KMS-11 (cell line): ENCODE measurements around the gene TFEB.

Source experiments
- H2AFZ ChIP-seq: fragments of 200-600 bp; sonication (generic); 2 replicates; pipeline ENCODE4 v1.6.1; 2016; ENCODE audit warnings: antibody characterized with exemption, mixed run types, low read depth
- H3K27ac ChIP-seq: fragments of 200-600 bp; sonication (generic); 2 replicates; pipeline ENCODE4 v1.6.1; 2016; ENCODE audit warnings: mild to moderate bottlenecking, mixed run types
- H3K27me3 ChIP-seq: fragments of 200-600 bp; sonication (generic); 2 replicates; pipeline ENCODE4 v1.6.1; 2017; ENCODE audit warnings: mild to moderate bottlenecking, low read depth, mixed run types, moderate library complexity; ENCODE audit not compliant: insufficient read depth
- H3K36me3 ChIP-seq: fragments of 200-600 bp; sonication (generic); 2 replicates; pipeline ENCODE4 v1.6.1; 2017; ENCODE audit warnings: mild to moderate bottlenecking, mixed run types; ENCODE audit not compliant: insufficient read depth
- H3K4me1 ChIP-seq: fragments of 200-600 bp; sonication (generic); 2 replicates; pipeline ENCODE4 v1.6.1; 2016; ENCODE audit warnings: mild to moderate bottlenecking, low read depth, mixed run types; ENCODE audit not compliant: poor library complexity, severe bottlenecking
- H3K4me2 ChIP-seq: fragments of 200-600 bp; sonication (generic); 2 replicates; pipeline ENCODE4 v1.7.0; 2016; ENCODE audit warnings: mild to moderate bottlenecking, mixed run types
- H3K4me3 ChIP-seq: fragments of 200-600 bp; sonication (generic); IDR thresholded peaks from 2 replicates; pipeline ENCODE4 v1.6.1; 2017; ENCODE audit warnings: low read depth, low read length, mixed read lengths; ENCODE audit not compliant: insufficient read depth
- H3K79me2 ChIP-seq: fragments of 200-600 bp; sonication (generic); 2 replicates; pipeline ENCODE4 v1.6.1; 2016; ENCODE audit warnings: low read depth, mixed run types; ENCODE audit not compliant: insufficient read depth
- H3K9ac ChIP-seq: fragments of 200-600 bp; sonication (generic); 2 replicates; pipeline ENCODE4 v1.6.1; 2016; ENCODE audit warnings: mild to moderate bottlenecking, mixed run types
- H4K20me1 ChIP-seq: fragments of 200-600 bp; sonication (generic); 2 replicates; pipeline ENCODE4 v1.6.1; 2016; ENCODE audit warnings: mild to moderate bottlenecking, mixed run types; ENCODE audit not compliant: insufficient read depth
- TF ChIP-seq, protein P1 (sequence below): fragments of 200-600 bp; sonication (generic); conservative IDR thresholded peaks from 2 replicates; pipeline ENCODE4 v1.6.1; 2017; ENCODE audit warnings: low read depth, mild to moderate bottlenecking, antibody characterized with exemption, low read length, moderate library complexity, mixed read lengths

TFEB gene

DNA sequence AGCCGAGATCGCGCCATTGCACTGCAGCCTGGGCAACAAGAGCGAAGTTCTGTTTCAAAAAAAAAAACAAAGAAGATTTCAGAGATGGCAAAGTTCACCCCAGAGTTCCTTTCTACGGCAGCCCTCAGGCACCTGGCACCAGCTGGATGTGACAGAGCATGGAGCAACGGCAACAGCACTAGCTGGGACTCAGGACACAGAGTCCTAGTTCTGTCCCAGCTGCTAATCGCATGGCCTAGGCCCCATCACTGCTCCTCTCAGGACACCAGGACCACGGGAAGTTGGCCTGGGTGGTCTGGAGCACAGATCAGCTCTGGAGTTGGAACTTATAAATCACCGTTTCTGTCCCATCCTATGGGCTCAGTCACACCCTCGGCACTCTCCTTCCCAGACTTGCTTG is 10.7 kb upstream of the TFEB start:
- Histone ChIP-seq H3K27me3 (no peaks in the 10 kb centered on the region), H3K36me3 (no peaks in the 10 kb centered on the region), H3K4me3 (no peak overlapping the region), H3K4me2 (no peak overlapping the region), H3K4me1 (no peaks in the 10 kb centered on the region), H2AFZ (no peak overlapping the region), H3K79me2 (no peaks in the 10 kb centered on the region), H3K9ac (no peak overlapping the region), H3K27ac (no peak overlapping the region), H4K20me1 (no peaks in the 10 kb centered on the region)
- TF ChIP-seq, protein P1, sequence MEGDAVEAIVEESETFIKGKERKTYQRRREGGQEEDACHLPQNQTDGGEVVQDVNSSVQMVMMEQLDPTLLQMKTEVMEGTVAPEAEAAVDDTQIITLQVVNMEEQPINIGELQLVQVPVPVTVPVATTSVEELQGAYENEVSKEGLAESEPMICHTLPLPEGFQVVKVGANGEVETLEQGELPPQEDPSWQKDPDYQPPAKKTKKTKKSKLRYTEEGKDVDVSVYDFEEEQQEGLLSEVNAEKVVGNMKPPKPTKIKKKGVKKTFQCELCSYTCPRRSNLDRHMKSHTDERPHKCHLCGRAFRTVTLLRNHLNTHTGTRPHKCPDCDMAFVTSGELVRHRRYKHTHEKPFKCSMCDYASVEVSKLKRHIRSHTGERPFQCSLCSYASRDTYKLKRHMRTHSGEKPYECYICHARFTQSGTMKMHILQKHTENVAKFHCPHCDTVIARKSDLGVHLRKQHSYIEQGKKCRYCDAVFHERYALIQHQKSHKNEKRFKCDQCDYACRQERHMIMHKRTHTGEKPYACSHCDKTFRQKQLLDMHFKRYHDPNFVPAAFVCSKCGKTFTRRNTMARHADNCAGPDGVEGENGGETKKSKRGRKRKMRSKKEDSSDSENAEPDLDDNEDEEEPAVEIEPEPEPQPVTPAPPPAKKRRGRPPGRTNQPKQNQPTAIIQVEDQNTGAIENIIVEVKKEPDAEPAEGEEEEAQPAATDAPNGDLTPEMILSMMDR = no peak

DNA sequence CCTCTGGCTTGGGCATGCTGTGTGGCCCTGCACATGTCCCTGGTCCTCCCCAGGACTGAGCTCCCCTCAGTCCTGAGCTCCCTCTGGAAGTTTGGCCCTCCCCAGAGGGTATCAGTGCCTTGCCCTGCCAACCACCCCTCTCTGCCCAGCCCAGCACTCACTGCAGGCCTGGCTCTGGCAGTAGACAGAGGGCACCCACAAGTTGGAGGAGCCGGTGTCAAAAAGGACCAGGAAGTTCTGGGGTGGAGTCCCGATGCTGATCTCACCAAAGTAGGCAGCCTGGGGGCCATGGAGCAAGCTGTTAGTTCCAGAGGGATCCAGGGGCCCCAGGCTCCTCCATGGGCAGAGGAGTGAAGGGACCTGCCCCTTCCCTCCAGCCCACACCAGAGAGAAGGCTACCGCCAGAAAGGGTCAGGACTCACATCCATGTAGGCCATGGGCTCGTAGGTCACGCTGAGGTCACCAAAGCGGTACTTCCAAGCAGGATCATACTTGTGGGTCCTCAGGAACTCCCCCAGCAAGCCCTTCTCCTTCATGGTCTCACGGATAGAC is 8.9 kb upstream of the TFEB start:
- no peak overlapping the region for H3K4me2 ChIP-seq
- no peaks in the 10 kb centered on the region for H3K79me2 ChIP-seq
- no peak overlapping the region for H3K27ac ChIP-seq
- no peaks in the 10 kb centered on the region for H4K20me1 ChIP-seq
- no peak overlapping the region for H3K4me3 ChIP-seq
- H3K36me3 ChIP-seq = no peaks in the 10 kb centered on the region
- H3K27me3 ChIP-seq = no peaks in the 10 kb centered on the region
- H3K4me1 ChIP-seq = no peaks in the 10 kb centered on the region
- H2AFZ ChIP-seq = no peak overlapping the region
- TF ChIP-seq, protein P1 = no peak
- H3K9ac ChIP-seq = no peak overlapping the region

DNA sequence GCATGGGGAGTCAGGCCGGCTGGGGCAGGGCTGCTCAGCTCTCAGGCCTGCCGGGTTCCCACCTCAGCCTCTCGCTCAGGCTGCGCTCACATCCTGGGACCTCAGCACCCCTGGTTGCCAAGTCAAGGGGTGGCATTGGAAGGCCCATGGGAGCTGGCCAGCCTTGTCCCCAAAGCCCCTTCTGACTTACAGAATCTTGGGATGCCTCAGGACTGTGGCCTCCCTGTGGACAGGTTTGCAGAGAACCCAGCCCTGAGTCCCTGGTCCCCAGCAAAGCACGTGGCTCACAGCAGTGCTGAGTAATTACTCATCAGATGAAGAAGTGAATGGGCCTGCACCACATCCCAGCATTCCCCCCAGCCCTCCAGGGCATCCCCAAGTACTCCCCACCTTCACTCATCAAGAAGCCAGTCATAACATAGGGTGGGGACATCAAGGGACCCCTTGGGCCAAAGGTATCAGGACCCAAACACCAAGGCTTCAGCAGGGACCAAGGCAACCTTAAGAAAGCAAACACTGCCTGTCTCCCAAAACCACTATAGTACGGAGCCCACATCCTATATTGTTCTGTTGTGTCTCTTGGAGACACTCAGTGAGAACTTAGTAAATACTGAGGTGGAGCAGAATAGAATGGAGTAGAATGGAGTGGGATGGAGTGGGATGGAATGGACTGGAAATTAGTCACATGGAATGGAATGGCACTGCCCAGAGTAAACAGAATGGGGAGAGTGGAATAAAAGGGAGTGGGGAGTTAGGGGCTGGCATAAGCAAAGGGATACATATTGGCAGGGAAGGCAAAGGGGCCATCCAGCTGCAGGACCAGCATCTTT is 8.2 kb upstream of the TFEB start:
- no peaks in the 10 kb centered on the region for H4K20me1 ChIP-seq
- TF ChIP-seq, protein P1 = no peak
- no peak overlapping the region for H3K4me2 ChIP-seq
- no peak overlapping the region for H3K4me3 ChIP-seq
- no peaks in the 10 kb centered on the region for H3K79me2 ChIP-seq
- H3K27ac ChIP-seq = no peak overlapping the region
- H3K4me1 ChIP-seq = no peaks in the 10 kb centered on the region
- no peaks in the 10 kb centered on the region for H3K27me3 ChIP-seq
- H2AFZ ChIP-seq = no peak overlapping the region
- H3K36me3 ChIP-seq = no peaks in the 10 kb centered on the region
- H3K9ac ChIP-seq = no peak overlapping the region

DNA sequence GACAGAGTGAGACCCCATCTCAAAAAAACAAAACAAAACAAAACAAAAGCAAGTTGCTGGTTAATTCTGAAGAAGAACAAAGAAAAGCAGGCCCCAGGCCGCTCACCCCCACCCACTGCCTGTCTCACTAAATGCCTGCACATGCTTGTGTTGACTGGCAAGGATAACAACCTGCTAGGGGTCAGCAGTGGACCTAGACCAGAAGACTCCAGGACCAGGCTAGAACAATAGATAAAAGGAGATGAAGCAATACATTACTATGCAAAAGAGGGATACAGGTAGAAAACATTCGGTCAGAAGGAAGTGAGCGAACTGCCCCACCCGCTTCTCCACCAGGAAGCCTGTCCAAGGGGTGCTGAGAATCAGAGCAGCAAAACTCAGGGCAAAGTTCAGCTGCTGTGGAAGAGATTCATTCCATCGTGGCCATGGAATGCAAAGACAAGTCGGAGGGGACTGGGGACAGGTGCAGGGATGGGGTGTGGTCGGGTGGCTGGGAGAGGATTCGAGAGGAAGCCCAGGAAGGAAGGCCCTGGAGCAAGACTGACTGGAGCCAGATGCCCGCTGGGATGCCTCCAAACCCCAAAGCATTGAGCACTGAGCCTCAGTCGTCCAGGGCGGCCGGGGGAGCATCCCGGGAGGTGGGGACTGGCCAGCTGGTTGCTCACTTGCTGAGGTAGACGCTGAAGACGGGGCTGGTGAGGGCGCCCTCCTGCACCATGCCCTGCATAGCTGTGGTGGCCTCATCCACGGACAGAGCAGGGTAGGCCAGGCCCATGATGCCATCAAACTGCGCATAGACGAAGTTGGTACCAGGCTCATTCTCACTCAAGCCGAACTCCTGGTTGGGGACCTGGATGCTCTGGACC is 6.5 kb upstream of the TFEB start:
- no peak overlapping the region for H3K27ac ChIP-seq
- no peak overlapping the region for H3K4me3 ChIP-seq
- no peak overlapping the region for H3K9ac ChIP-seq
- H3K79me2 ChIP-seq = no peaks in the 10 kb centered on the region
- TF ChIP-seq, protein P1 = no peak
- no peak overlapping the region for H3K4me2 ChIP-seq
- no peaks in the 10 kb centered on the region for H4K20me1 ChIP-seq
- H3K27me3 ChIP-seq = no peaks in the 10 kb centered on the region
- H3K4me1 ChIP-seq = no peaks in the 10 kb centered on the region
- no peaks in the 10 kb centered on the region for H3K36me3 ChIP-seq
- no peak overlapping the region for H2AFZ ChIP-seq
